Naive thymus-derived CD4-positive, alpha-beta T cell (primary cell): ENCODE measurements around the gene MACO1. TPM values are rescaled to one million over a fixed set of nuclear protein-coding genes. Genes with fewer than 3 reads are reported as not detected.
"Not testable (repeated sequence)": the region's sequence is repeated elsewhere in the genome, so short reads cannot be mapped to it uniquely, and the experiment has no call there.

ENCODE experiments used
- ATAC-seq: fragments of 150-1000 bp; cut with Tn5 transposase; 2 replicates; pipeline ENCODE4 v1.10.0; 2021; ENCODE audit warnings: mild to moderate bottlenecking, moderate library complexity
- CTCF ChIA-PET: fragments of 350-600 bp; sonication (Branson Sonifier 250); formaldehyde crosslinking; loops from one replicate; lab custom pipeline; 2021; ENCODE audit warnings: antibody characterized with exemption; lab: Charles Lee
- POLR2A ChIA-PET: fragments of 350-600 bp; sonication (Branson Sonifier 250); formaldehyde crosslinking; loops from one replicate; lab custom pipeline; 2021; ENCODE audit warnings: antibody characterized with exemption, inconsistent platforms; lab: Charles Lee
- DNase-seq, 9 donors: peaks; one replicate each; pipeline versions ENCODE4 v3.0.0 to v3.0.0-alpha.2; 2020 to 2022; ENCODE audit warnings: mixed read lengths in 1 of 9
- H3K27ac ChIP-seq: one replicate; pipeline ENCODE4 v1.7.0; 2013; ENCODE audit warnings: mild to moderate bottlenecking, low read depth, low read length, moderate library complexity
- H3K27me3 ChIP-seq, 2 donors: one replicate each; pipeline ENCODE4 v1.7.0; 2013; ENCODE audit warnings: low read length in 2 of 2, mild to moderate bottlenecking in 2 of 2, moderate library complexity in 2 of 2; ENCODE audit not compliant: control insufficient read depth in 2 of 2, insufficient read depth in 2 of 2
- H3K36me3 ChIP-seq, 3 experiments: 1 replicate in 2 of 3; 2 replicates in 1 of 3; pipeline ENCODE4 v1.7.0; 2013; ENCODE audit warnings: low read length in 3 of 3, mild to moderate bottlenecking in 3 of 3, moderate library complexity in 1 of 3; ENCODE audit not compliant: insufficient read depth in 3 of 3, control insufficient read depth in 2 of 3
- H3K4me1 ChIP-seq, 2 donors: one replicate each; pipeline ENCODE4 v1.7.0; 2013; ENCODE audit warnings: low read length in 2 of 2, mild to moderate bottlenecking in 2 of 2, moderate library complexity in 1 of 2; ENCODE audit not compliant: control insufficient read depth in 2 of 2, insufficient read depth in 2 of 2
- H3K4me3 ChIP-seq: 2 replicates; pipeline ENCODE4 v1.7.0; 2013; ENCODE audit warnings: mild to moderate bottlenecking, low read length
- H3K9me3 ChIP-seq, 3 experiments: 1 replicate in 2 of 3; 2 replicates in 1 of 3; pipeline ENCODE4 v1.7.0; 2013; ENCODE audit warnings: low read length in 3 of 3; ENCODE audit not compliant: control insufficient read depth in 2 of 3
- H3K27ac Mint-ChIP-seq, 9 donors: one replicate each; pipeline ENCODE4 v1.8.0; 2020 to 2022; ENCODE audit warnings: mixed read lengths in 9 of 9, mild to moderate bottlenecking in 8 of 9, moderate library complexity in 5 of 9, inconsistent platforms in 2 of 9
- H3K27me3 Mint-ChIP-seq, 5 donors: one replicate each; pipeline ENCODE4 v1.8.0; 2021 to 2022; ENCODE audit warnings: mixed read lengths in 5 of 5, mild to moderate bottlenecking in 1 of 5
- H3K36me3 Mint-ChIP-seq, 5 donors: one replicate each; pipeline ENCODE4 v1.8.0; 2020 to 2022; ENCODE audit warnings: mixed read lengths in 5 of 5, mild to moderate bottlenecking in 3 of 5, inconsistent platforms in 1 of 5
- H3K4me1 Mint-ChIP-seq, 7 donors: one replicate each; pipeline ENCODE4 v1.8.0; 2020 to 2022; ENCODE audit warnings: mixed read lengths in 7 of 7, mild to moderate bottlenecking in 3 of 7, inconsistent platforms in 1 of 7
- H3K4me3 Mint-ChIP-seq, 10 donors: one replicate each; pipeline ENCODE4 v1.8.0; 2020 to 2022; ENCODE audit warnings: mild to moderate bottlenecking in 10 of 10, mixed read lengths in 10 of 10, moderate library complexity in 6 of 10, inconsistent platforms in 2 of 10
- H3K9me3 Mint-ChIP-seq, 11 donors: one replicate each; pipeline ENCODE4 v1.8.0; 2020 to 2022; ENCODE audit warnings: mixed read lengths in 11 of 11, mild to moderate bottlenecking in 4 of 11, inconsistent platforms in 1 of 11, moderate library complexity in 1 of 11
- intact Hi-C, 2 donors: fragments of 100-400 bp; cut with micrococcal nuclease; formaldehyde crosslinking; loops; one replicate each; pipeline ENCODE4 v1.15.1; 2023
- polyA plus RNA-seq, 2 donors: library from polyadenylated mRNA; unstranded; fragments of 300-500 nt; fragmentation: Illumina TruSeq; gene quantifications; one replicate each; pipeline ENCODE4 v1.2.3, GENCODE V29; 2021
- total RNA-seq, 6 experiments: library from RNA in 5 of 6; stranded (reverse) in 5 of 6; gene quantifications; 1 replicate in 5 of 6; 2 replicates in 1 of 6; pipeline ENCODE4 v1.2.3 and lab custom pipeline; 2021 to 2026

Gene MACO1
- total and polyA plus RNA-seq, 7 experiments from 2014 or later = 8.8 to 25.9 (median 19.5) TPM

DNA sequence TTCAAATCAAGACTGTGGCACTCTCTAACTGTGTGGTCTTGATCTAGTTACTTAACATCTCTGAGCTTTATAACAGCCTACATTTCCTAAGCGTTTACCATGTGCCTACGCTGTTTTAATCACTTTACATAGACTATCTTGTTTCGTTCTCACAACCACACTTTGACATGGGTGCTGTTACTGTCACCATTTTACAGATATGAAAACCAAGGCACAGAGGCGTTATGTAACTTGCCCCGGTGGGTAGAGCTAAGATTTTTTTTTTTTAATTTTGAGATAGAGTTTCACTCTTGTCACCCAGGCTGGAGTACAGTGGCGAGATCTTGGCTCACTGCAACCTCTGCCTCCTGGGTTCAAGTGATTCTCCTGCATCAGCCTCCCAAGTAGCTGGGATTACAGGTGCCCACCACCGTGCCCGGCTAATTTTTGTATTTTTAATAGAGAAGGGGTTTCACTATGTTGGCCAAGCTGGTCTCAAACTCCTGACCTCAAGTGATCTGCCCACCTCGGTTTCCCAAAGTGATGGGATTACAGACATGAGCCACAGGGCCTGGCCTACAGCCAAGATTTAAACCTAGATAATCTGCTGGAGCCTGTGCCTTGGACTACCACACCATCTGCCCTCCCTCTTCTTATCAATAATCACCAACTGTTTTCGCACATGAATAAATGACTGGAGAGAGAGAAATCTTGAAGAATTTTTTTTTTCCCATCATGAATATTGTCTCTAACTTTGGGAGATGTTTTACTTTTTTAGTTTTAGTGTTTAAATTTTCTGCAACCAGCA, 20.9 kb upstream of the MACO1 start:
- H3K27me3 Mint-ChIP-seq, H3K27ac ChIP-seq, H3K36me3 Mint-ChIP-seq, H3K4me1 Mint-ChIP-seq, H3K27me3 ChIP-seq, H3K36me3 ChIP-seq, H3K4me1 ChIP-seq, H3K4me3 Mint-ChIP-seq, DNase-seq, CTCF ChIA-PET, H3K27ac Mint-ChIP-seq, ATAC-seq, H3K9me3 Mint-ChIP-seq, H3K9me3 ChIP-seq, H3K4me3 ChIP-seq: not testable (repeated sequence)
- POLR2A ChIA-PET = interaction anchor here (0.7 kb wide), 1 partner anchor 1155 kb away, joined by 5 read pairs; no protein-coding TSS in a partner anchor
- intact Hi-C loops = loop anchor here in 1 of 2 donors (2.0 kb wide), 1 partner anchor 127 kb away; no protein-coding TSS in a partner anchor

DNA sequence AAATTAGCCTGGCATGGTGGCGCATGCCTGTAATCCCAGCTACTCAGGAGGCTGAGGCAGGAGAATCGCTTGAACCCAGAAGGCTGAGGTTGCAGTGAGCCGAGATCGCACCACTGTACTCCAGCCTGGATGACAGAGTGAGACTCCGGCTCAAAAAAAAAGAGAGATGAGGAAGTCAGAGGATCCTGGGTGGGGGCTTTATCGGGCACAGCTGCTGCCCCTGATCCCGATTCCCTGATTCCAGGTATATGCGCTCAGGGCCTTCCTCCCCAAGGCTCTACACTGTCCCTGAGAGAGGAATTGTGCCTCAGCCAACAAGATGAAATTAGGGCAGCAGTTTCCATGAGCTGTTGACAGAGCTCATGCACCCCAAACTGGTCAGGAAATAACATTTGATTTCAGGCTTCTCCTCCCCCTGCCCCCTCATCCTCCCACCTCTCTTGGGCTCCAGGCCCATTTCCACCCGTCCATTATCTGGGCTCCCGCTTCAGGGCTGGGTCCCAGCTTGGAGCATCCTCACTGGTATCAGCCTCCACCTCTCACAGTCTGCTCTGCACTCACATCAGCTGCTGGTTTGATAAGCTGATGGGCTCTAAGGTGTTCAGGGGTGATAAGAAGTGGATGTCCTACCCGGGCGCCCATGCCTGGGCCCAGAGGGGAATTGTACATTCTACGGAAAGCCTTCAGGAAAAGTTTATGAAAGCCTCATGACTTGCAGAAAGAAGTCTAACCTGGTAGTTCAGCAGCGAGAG, 17.6 kb upstream of the MACO1 start:
- POLR2A ChIA-PET, H3K4me1 ChIP-seq, ATAC-seq, intact Hi-C loops, DNase-seq, H3K4me1 Mint-ChIP-seq, H3K4me3 Mint-ChIP-seq, H3K36me3 ChIP-seq, H3K9me3 ChIP-seq, CTCF ChIA-PET, H3K9me3 Mint-ChIP-seq, H3K27ac Mint-ChIP-seq, H3K27me3 Mint-ChIP-seq, H3K27me3 ChIP-seq, H3K4me3 ChIP-seq, H3K27ac ChIP-seq, H3K36me3 Mint-ChIP-seq: not testable (repeated sequence)

DNA sequence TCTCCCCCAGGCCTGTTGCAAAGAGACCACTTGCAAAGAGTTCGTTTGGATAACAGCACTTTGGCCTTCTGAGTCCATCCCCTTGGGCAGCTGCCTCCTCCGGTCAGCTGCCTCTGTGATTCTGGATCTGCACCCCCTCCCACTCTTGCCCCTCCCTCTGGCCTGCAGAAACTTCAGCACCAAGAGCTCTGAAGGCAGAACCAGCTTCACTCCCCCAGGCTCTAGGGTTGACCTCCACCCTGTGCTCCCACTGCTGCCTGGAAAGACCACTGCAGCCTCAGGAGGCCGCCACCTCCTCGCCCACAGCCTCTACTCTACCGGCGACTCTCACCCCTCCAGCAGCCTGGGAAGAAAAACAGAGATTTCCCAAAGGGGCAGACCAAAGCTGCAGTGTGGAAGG, 16.5 kb upstream of the MACO1 start:
- CTCF ChIA-PET, H3K9me3 ChIP-seq, H3K9me3 Mint-ChIP-seq, H3K36me3 ChIP-seq, H3K4me1 ChIP-seq, H3K4me1 Mint-ChIP-seq, DNase-seq, ATAC-seq, H3K27me3 ChIP-seq, intact Hi-C loops, H3K27ac Mint-ChIP-seq, H3K4me3 ChIP-seq, H3K4me3 Mint-ChIP-seq, POLR2A ChIA-PET, H3K27ac ChIP-seq, H3K27me3 Mint-ChIP-seq, H3K36me3 Mint-ChIP-seq: not testable (repeated sequence)

DNA sequence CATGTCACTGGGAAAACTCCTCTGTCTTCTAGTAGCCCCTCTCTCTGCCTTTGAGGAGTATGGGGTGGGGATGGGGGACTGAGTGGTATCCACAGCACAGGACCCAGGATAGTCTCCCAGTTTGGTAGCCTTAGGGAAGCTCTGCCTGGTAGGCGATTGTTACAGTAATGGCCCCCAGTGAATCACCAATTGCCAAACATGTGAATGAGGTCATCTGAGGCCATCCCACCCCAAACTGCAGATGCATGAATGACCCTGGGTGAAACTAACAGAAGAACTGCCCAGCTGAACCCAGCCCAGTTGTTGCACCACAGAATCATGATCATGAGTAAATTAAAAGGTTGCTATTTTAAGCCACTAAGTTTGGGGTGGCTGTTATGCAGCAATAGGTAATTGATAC, 16.1 kb upstream of the MACO1 start:
- H3K4me3 Mint-ChIP-seq, POLR2A ChIA-PET, intact Hi-C loops, ATAC-seq, H3K27me3 Mint-ChIP-seq, H3K27ac ChIP-seq, H3K4me1 Mint-ChIP-seq, H3K4me1 ChIP-seq, H3K36me3 ChIP-seq, CTCF ChIA-PET, H3K27me3 ChIP-seq, H3K9me3 ChIP-seq, H3K27ac Mint-ChIP-seq, H3K36me3 Mint-ChIP-seq, DNase-seq, H3K4me3 ChIP-seq, H3K9me3 Mint-ChIP-seq: not testable (repeated sequence)

DNA sequence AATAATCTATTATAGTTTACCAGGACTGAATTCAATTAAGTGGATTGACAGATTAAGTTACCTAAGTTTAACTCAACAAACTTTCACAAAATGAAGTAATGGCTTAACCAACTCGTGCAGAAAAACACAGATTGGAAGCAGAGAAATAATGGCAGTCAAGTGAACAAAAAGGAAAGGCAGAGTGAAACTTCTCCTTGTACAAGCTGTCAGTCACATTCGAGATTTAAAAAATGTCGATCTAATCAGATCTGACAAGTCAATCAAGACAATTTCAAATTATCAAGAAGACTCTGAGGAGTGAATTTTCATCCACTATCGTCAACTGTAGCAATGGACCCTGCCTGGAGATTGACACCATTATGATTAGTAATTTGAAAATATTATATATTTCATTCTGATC, 13.4 kb upstream of the MACO1 start:
- H3K36me3 ChIP-seq, H3K4me1 Mint-ChIP-seq, H3K27me3 ChIP-seq, DNase-seq, H3K4me3 Mint-ChIP-seq, H3K4me3 ChIP-seq, H3K4me1 ChIP-seq, H3K27ac Mint-ChIP-seq, H3K27ac ChIP-seq, H3K36me3 Mint-ChIP-seq, CTCF ChIA-PET, intact Hi-C loops, ATAC-seq, H3K9me3 Mint-ChIP-seq, POLR2A ChIA-PET, H3K9me3 ChIP-seq: not testable (repeated sequence)
- H3K27me3 Mint-ChIP-seq = peaks cover 0 to 15% (median 0%) of the 10 kb centered on the region in 5 donors

DNA sequence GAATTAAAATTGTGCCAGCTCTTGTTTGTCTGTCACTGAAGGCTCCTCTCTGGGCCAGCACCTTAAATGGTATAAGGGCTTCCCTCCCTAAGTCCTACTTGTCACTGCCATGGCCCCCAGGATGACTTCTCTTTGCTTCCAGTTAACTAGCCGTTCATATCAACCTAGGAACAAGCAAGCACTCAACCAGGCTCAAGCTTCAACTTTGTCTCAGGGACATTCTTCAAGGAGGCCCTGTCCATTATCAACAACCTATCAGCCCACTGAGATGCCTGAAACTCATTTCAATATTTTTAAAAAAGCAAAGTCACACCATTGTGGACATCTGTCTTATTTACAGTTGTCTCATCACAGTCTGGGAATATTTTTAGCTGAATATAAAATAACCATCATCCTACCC, 11.4 kb upstream of the MACO1 start:
- H3K4me1 ChIP-seq, ATAC-seq, H3K27ac ChIP-seq, H3K36me3 Mint-ChIP-seq, H3K27me3 ChIP-seq, DNase-seq, POLR2A ChIA-PET, H3K4me1 Mint-ChIP-seq, H3K9me3 Mint-ChIP-seq, intact Hi-C loops, H3K27ac Mint-ChIP-seq, H3K4me3 Mint-ChIP-seq, H3K4me3 ChIP-seq, H3K36me3 ChIP-seq, H3K9me3 ChIP-seq, CTCF ChIA-PET: not testable (repeated sequence)
- H3K27me3 Mint-ChIP-seq = peaks cover 0 to 30% (median 0%) of the 10 kb centered on the region in 5 donors

DNA sequence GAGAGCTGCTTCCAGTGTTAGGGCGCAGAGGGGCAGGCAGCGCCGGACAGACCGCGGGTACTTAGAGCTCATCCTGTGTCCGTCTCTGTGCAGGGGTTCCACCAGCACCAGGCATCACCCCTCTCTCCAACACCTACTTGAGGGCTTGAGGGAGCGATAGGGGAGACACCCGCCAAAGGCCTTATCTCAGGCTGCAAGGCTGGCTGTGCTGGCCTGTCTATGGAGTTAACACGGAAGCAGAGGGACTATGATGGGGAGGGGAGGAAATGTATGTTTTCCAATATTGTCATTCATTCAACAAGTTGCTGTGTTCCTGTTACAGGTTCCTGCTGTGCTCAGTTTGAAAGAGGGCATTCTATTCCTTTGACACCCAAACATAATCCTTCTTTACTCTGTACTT, 10.0 kb upstream of the MACO1 start, which contains the start of gene RHCE:
TSS of gene RHCE (minus strand) at position 111 of the 400 bp plus-strand sequence. CDS start at position 72, 39 bp downstream.
- peaks cover 0 to 31% (median 0%) of the 10 kb centered on the region in 5 donors for H3K27me3 Mint-ChIP-seq
- H3K36me3 ChIP-seq, POLR2A ChIA-PET, H3K4me1 Mint-ChIP-seq, CTCF ChIA-PET, H3K9me3 ChIP-seq, H3K4me3 Mint-ChIP-seq, intact Hi-C loops, H3K27me3 ChIP-seq, H3K27ac Mint-ChIP-seq, DNase-seq, H3K4me1 ChIP-seq, H3K27ac ChIP-seq, H3K36me3 Mint-ChIP-seq, H3K9me3 Mint-ChIP-seq, ATAC-seq, H3K4me3 ChIP-seq: not testable (repeated sequence)
